NCI-H82 (cell line): Measurements from ENCODE around the gene STRAP.

Source experiments
- DNase-seq: peaks from one replicate; lab custom pipeline; 2025; lab: John Stamatoyannopoulos, UW

The STRAP gene

GRCh38 chr12:15882118-15882971 lies at the start of gene STRAP:
Gene STRAP, plus strand, starts transcription at chr12:15882387. Its CDS starts 321 bp downstream, at chr12:15882708.
- DNase-seq: peak; percentile 99

- no peak for DNase-seq
Measured at GRCh38 chr12:15834575-15834974, 47.6 kb upstream of the STRAP start.

GRCh38 chr12:15837141-15837790 lies 44.9 kb upstream of the STRAP start:
- no peak for DNase-seq

GRCh38 chr12:15839041-15839440 lies 43.1 kb upstream of the STRAP start:
- no peak for DNase-seq

- DNase-seq: no peak
Measured at GRCh38 chr12:15839682-15840081, 42.5 kb upstream of the STRAP start.

GRCh38 chr12:15842108-15842507 lies 40.1 kb upstream of the STRAP start:
- DNase-seq: no peak

- DNase-seq: no peak
Measured at GRCh38 chr12:15846887-15847286, 35.3 kb upstream of the STRAP start.

GRCh38 chr12:15848606-15849005 lies 33.6 kb upstream of the STRAP start:
- DNase-seq: no peak

GRCh38 chr12:15851045-15851620 lies 31.1 kb upstream of the STRAP start:
- DNase-seq: peak; percentile 51

GRCh38 chr12:15851919-15852318 lies 30.3 kb upstream of the STRAP start:
- DNase-seq: no peak

GRCh38 chr12:15852383-15852782 lies 29.8 kb upstream of the STRAP start:
- DNase-seq: no peak

GRCh38 chr12:15853877-15854276 lies 28.3 kb upstream of the STRAP start:
- no peak for DNase-seq

GRCh38 chr12:15854916-15855315 lies 27.3 kb upstream of the STRAP start:
- DNase-seq: peak; percentile 89

- DNase-seq: no peak
Measured at GRCh38 chr12:15855646-15856045, 26.5 kb upstream of the STRAP start.

- peak; percentile 83 for DNase-seq
Measured at GRCh38 chr12:15856097-15856982, 25.8 kb upstream of the STRAP start.

- DNase-seq: peak; percentile 62
Measured at GRCh38 chr12:15858353-15858752, 23.8 kb upstream of the STRAP start.

GRCh38 chr12:15859116-15859515 lies 23.1 kb upstream of the STRAP start:
- no peak for DNase-seq

- no peak for DNase-seq
Measured at GRCh38 chr12:15861404-15861803, 20.8 kb upstream of the STRAP start.

GRCh38 chr12:15862840-15863239 lies 19.3 kb upstream of the STRAP start:
- DNase-seq: no peak

GRCh38 chr12:15863372-15863771 lies 18.8 kb upstream of the STRAP start:
- DNase-seq: peak; percentile 38

GRCh38 chr12:15863984-15864383 lies 18.2 kb upstream of the STRAP start:
- DNase-seq: no peak

GRCh38 chr12:15868186-15868585 lies 14.0 kb upstream of the STRAP start:
- DNase-seq: no peak
